Cerebellar cortex (tissue), 1 donor: ENCODE measurements around the gene ZNF341.

Experiments used
- DNase-seq: peaks from one replicate; pipeline ENCODE4 v3.0.0-alpha.2; 2015; ENCODE audit warnings: low spot score

ZNF341 gene

DNA sequence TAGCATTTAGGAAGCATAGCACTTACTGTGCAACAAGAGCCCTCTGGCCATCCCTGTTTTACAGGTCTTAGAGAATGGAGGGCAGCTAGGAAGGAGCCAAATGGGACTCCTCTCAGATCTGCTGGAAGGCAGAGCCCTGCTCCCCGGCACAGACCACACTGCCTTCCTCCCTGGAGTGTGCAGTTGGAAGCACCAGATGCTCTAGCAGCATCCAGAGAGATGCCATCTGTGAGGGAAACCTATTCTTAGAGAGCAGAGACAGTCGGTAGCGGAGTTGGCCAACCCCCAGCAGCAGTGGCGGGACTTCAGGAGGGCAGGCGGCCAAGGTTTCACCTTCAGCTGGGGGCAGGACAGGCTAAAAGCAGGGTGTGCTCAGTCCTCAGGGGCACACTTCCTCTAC lies 28.9 kb upstream of the ZNF341 start:
- peak; percentile 96 for DNase-seq

DNA sequence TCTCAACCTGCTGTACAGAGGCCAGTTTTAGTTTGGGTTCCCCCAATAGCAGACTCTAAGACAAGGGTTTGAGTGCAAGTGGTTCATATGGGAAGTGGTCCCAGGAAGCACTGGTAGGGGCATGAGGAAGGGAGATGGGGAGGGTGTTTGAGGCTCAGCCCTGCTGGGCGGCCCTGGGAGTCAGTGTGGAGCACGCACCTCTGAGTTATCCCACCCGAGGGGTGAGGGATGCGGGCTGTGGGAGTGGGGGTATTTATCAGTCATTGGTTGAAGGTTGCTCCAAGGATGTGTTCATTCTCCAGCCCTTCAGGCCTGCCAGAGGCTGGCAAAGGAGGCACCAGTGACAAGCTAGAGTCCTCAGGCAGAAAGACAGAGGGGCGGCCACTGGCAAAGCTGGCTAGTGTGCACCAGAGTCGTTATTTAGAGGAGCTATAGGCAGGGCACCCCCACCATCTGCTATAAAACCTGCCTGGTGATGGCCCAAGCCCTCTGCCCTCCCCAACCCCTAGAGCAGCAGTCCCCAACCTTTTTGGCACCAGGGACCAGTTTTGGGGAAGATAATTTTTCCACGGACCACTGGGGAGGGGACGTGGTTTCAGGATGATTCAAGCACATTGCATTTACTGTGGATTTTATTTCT lies 28.2 kb upstream of the ZNF341 start:
- no peak for DNase-seq

DNA sequence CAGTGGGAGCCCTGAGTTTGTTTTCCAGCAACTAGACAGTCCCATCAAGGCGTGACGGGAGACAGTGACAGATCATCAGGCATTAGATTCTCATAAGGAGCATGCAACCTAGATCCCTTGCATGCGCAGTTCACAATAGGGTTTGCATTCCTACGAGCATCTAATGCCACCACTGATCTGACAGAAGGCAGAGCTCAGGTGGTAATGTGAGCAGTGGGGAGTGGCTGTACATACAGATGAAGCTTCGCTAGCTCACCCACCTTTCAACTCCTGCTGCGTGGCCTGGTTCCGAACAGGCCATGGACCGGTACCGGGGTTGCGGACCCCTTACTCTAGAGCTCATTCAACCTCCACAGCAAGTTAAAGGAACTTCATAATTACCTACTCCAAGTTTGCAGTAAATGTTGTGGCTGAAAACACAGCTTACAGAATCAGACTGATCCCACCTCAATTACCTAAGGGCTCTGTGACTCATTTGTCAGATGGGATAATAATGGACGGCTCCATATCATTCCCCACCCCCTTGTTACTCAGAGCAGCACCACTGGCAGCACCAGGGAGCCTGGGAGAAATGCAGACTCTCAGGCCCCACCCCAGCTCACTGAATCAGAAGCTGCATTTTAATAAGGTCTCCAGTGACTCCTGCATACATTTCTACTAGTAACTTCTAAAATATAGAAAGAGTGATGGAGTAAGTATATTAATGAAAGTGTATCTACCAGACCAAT lies 27.4 kb upstream of the ZNF341 start:
- no peak for DNase-seq

DNA sequence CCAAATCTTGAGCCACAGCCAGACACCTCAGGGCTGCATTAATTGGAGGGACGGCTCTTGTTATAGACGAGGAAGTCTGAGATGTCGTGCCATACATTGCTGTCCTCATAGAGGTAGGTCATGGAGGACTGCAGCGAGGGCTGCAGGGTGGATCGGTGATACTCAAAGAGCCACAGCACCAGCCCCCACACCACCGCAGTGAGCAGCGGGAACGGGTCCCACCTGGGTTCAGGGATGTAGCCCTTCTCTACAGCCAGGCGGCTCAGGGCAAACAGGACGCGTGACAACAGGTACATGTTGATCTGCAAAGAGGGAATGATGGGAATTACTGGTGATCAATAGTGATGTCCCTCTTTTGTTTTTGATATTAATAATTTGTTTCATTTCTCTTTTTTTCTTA lies 24.1 kb upstream of the ZNF341 start:
- DNase-seq: no peak

DNA sequence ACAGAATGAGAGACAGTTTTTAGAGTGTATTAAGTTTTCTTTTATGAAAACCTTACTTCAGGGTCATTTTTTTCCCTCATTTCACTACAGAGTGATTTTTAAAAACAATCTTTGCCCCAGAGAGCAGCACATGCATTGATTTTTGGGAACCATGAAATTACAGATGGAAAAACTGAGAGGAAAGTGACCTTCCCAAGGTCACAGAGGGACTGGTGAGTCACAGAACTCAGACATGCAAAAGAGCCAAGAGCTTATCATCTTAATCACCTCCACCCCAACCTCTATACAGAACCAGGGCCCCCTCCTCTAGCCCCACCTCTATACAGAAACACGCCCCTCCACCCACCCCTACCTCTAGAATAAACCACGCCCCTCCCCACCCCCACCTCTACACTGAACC lies 22.4 kb upstream of the ZNF341 start:
- no peak for DNase-seq

DNA sequence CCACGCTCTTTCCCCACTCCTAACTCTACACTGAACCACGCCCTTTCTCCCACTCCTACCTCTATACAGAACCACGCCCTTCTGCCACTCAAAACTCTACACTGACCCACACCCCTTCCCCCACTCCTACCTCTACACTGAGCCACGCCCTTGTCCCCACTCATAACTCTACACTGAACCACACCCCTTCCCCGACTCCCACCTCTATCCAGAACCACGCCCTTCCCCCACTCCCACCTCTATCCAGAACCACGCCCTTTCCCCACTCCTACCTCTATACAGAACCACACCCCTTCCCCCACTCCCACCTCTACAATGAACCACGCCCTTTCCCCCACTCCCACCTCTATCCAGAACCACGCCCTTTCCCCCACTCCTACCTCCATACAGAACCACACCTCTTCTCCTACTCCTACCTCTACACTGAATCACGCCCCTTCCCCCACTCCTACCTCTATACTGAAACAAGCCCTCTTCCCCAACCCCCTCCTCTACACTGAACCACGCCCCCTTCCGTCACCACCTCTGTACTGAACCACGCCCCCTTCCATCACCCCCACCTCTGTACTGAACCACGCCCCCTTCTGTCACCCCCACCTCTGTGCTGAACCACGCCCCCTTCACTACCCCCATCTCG lies 21.8 kb upstream of the ZNF341 start:
- no peak for DNase-seq

DNA sequence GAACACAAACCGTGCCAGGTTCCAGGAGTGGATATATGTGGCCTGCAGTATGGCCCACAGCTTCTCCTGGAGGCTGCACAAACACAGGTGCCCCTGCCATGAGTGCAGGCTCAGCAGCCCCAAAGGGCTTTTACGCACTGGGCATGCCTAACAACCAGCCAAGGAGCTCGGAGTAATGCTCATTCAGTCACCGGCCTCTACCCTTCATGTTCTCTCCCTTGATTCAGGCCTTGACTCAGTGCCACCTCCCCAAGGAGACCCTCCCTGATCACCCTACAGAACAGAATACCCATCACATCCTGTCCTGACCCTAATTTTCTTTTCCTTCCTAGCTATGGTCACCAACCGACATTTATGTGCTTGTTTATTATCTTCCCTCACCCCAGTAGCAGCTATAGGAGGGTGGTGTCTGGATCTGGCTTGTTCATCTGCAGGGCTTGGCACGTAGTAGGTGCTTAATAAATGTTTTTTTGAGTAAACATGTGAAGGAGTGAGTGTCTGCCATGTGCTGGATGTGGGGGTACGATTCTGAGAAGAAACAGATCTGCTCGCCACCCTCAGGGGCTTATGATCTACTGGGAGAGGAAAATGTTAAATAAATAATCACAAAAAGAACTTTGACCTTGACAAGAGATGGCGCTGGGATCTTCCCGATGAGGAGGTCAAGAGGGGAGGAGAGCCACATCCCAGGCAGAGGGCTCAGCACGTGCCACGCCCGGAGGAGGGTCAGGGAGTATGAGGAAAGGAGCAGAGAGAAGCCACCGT lies 20.9 kb upstream of the ZNF341 start:
- DNase-seq: no peak

DNA sequence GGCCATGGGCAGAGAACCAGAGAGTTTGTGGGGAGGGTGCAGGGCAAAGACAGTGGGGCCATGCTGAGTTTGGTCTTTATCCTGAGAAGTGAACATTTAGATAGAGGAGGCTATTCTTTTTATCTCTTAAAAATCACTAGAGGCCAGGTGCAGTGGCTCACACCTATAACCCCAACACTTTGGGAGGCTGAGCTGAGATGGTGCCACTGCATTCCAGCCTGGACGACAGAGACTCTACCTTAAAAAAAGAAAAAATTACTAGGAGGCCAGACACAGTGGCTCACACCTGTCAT lies 20.4 kb upstream of the ZNF341 start:
- DNase-seq: no peak

DNA sequence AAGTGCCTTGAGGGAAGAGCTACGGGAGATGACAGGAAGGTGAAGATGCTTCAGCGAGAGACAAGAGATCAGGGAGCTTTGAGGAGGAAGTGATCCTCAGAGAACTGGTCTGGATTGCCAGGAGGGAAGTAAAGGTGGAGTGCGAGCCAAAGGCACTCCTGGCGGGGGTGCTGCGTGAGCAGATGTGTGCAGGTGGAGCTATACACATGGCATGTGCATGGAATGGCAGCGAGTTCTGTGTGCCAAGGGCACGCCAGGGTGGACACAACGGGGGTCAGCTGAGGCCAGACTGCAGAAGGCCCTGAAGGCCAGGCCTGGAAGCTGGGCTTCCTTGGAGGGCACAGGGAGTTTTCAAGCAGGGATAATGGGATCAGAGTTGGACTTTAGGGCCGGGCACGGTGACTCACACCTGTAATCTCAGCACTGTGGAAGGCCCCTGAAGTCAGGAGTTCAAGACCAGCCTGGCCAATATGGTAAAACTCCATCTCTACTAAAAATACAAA lies 17.9 kb upstream of the ZNF341 start:
- no peak for DNase-seq

DNA sequence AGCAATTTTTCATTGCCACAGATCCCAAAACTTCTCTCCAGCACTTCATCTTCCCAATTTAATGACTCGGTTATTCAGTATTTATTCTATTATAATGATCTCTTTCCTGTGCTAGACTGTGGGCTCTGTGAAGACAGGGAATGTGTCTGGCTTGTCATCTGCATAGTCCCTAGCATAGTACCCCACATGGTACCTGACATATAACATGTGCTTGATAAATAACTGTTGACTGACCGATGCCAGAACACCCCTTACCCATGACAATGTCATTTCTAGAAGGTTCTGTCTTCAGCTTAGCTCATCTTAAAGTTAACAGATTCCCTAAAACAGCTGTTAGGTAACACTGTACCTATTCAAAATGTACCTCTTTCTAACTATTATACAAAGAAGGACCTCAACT lies 15.3 kb upstream of the ZNF341 start:
- DNase-seq: no peak

DNA sequence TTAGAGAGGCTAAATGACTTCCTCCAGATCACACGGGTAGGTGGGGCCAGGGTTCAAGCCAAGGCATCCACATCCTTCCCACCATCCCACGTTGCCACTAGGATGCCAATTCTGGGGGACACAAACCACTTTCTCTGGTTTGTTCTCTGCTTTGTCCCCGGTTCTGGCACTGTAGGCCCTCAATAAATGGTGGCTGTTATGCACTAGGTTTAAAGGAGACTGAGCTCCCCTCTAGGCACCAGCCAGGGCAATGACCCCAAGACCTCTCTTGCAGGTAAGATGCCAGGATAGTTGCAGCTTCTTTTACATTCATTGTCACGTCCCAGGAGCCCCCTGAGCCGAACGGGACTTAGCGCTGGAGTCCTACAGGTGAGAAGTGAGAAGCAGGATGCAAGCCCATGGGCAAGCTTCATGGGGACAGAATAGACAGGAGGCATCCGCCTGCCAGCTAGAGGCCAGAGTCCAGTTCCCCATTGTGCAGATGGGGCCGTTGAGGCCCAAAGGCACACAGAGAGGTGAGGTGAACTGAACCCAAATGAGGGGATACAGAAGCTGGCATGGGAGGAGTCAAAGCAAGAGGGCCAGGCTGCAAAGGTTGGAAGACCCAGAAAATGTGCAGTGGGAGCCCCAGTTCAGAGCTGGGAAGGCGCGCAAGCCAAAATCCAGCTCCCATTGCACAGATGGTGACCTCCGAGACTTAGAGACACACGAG lies 12.4 kb upstream of the ZNF341 start:
- DNase-seq: no peak

DNA sequence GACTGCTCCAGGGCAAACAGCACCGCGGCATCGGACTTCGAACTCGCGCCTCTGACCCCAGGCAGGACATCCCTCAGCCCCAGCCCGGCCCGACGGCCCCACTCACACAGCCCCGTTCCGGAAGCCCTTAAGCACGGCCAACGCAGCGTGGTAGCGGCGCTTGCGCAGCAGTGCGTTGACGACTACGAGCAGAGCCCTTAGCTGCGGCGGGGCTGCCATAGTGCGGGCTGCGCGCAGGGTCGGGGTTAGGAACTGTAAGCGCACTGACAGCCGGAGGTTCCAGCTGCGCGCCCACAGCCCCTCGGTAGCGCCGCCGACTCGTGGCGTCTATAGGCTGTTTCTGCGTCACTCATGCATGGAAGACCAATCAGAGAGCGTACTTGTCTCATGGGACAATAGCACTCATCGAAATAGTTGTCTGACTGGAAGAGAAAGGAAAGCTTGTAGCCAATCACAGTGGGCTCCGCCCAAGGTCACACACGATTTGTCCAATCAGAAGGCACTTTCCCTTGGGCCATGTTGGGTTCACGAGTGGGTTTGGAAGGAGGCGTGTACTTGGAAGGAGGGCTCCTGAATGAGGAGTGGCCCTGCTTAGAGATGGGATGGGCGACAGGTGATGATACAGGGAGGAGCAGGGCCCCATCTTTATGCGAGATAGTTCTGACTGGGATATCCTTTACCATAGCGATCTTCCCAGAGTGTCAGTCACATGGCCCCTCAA lies 11.6 kb upstream of the ZNF341 start, which contains the start of gene PXMP4:
PXMP4 (minus strand) TSS at position 322 of the 721 bp plus-strand sequence; CDS start at position 219, 103 bp downstream.
- DNase-seq: peak; percentile 99

DNA sequence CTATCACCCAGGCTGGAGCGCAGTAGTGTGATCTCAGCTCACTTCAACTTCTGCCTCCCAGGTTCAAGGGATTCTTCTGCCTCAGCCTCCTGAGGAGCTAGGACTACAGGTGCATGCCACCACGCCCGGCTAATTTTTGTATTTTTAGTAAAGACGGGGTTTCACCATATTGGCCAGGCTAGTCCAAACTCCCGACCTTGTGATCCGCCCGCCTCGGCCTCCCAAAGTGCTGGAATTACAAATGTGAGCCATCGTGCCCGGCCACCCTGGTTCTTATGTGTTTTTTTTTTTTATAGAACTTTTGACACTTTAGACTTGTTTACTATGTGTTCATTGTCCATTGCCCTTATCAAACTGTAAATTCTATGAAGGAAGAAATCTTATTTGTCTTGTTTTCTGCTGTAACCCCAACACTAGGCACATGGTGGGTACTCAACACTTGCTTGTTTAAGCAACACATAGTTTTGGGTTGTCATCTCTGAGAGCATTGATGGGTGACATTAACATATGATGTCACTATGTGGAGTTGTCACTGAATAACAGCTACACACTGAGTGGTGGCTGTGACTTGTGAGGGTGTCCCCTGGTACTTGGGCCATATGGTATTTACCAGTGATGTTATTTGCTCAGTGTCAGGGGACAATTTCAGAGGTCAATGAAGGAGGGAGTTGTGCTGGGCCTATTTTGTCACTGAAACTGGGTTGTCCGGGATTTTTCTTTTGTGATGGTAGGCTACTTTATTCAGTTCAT lies 10.2 kb upstream of the ZNF341 start:
- no peak for DNase-seq

DNA sequence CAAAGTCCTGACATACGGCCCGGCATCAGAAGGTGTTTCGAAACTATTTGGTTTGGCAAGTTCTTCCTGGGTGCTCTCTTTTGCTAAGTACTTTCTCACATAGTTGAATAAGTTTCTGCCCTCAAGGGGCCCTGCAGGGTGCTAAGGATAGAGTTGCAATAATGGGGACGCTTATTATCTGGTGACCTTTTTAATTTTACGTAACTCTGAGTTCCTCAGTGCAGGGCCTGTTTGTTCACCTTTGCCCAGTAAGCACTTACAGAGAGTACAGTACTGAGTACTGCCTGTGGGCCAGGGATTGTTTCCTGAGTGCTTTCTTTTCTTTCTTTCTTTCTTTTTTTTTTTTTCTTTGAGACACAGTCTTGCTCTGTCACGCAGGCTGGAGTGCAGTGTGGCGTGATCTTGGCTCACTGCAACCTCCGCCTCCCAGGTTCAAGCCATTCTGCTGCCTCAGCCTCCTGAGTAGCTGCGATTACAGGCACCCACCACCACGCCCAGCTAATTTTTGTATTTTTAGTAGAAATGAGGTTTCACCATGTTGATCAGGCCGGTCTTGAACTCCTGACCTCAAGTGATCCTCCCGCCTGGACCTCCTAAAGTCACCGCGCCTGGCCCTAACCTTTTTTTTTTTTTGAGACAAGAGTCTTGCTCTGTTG lies 7.2 kb upstream of the ZNF341 start:
- DNase-seq: no peak

DNA sequence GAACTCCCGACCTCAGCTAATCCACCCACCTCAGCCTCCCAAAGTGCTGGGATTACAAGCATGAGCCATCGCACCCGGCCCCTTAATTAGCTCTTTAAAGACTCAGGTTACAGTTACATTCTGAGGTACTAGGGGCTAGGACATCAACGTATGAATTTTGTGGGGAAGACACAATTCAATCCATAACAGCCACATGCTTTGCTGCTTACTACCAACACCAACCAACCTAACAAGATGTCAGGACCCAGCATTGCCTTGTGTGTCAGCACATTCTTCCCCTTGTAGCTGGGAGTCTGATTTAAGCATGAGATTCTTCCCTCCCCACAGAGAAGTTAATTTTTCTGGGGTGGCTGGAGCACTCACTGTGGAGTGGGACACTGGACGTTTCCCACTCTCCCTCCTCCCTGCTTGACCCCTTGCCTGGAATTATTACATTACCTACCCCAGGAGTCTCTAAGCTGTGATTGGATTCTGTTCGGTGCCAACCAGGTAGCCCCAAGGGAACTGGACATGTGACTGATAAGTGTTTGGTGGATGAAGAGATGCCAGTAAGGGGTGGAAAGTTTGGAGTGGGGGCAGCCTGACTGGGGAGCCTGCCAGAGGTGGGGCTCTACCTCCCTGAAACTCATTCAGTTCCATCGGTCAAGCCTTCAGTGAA lies 6.1 kb upstream of the ZNF341 start:
- DNase-seq: no peak

DNA sequence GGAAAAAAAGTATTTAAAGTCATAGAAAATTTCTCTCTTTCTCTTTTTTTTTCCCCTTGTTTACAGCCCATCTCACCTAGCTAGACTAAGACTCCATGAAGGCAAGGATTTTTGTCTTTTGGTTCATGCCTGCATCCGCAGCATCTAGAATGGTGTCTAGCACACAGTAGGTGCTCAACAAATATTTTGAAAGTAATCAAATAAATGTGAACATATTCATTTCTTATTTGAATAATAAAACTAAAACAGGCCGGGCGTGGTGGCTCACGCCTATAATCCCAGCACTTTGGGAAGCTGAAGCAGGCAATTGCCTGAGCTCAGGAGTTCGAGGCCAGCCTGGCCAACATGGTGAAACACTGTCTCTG lies 4.7 kb upstream of the ZNF341 start:
- no peak for DNase-seq

DNA sequence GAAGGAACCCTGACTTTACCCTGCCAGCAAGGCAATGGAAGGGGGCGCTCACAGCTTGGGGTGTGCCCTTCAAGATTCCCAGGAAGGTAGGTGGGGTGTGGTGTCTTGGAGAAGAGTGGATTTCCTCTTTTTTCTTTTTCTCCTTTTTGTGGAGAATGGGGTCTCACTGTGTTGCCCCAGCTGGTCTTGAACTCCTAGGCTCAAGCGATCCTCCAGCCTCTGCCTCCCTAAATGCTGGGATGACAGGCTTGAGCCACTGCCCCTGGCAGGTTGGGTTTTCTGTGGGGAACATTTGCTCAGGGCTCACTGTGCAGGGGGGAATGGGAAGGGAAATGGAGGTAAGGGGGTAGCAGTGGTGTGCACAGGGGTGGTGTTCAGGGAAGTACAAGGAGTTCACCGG lies 4.0 kb upstream of the ZNF341 start:
- DNase-seq: no peak

DNA sequence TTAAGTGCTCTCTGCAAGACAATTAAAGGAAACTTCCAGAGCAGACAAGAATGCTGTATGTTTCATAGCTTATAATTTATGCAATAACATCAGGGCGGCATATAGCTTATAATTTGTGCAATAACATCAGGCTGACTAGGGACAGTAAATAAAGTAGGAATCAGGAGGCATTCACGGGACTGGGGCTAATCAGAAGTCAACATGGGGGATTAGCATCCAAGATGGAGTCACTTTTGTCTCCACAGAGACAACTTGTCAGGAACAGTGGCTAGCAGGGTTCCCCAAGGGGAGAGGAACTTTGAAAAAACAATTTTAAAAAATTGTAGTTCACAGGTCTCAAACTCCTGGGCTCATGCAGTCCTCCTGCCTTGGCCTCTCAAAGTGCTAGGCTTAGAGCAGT lies 3.3 kb upstream of the ZNF341 start:
- DNase-seq: no peak

DNA sequence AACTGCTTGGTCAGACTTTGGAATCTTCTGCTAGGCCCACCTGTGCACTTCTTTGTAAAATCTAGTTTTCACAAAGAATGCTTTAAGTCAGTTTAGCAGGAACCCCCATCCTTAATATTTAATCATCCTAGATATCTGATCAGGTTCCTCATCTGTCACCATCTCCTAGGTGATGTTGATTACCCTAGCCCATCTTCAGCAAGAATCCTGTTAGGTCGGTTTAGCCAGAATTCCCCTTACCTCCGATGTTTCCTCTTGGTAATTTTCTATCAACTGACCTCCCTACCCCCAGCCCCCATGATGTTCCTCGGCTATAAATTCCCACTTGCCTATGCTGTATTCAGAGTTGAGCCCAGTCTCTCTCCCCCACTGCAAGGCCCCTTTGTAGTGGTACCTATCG lies 2.7 kb upstream of the ZNF341 start:
- no peak for DNase-seq
